Activated CD8-positive, alpha-beta memory T cell treated with anti-CD3 and anti-CD28 coated beads, Interleukin-2, amount 10 ng/mL, durations not matched to agents 7 days and 5 days (primary cell): ENCODE results near the gene NXPH2. TPM values are rescaled to one million over a fixed set of nuclear protein-coding genes. Genes with fewer than 3 reads are reported as not detected.

ENCODE experiments used
- ATAC-seq: fragments of 150-1000 bp; cut with Tn5 transposase; one replicate; pipeline ENCODE4 v1.10.0; 2021; ENCODE audit warnings: moderate library complexity
- CTCF ChIA-PET: fragments of 350-600 bp; sonication (Branson Sonifier 250); formaldehyde crosslinking; loops from one replicate; lab custom pipeline; 2021; ENCODE audit warnings: antibody characterized with exemption; lab: Charles Lee
- DNase-seq: peaks from one replicate; pipeline ENCODE4 v3.0.0-alpha.2; 2020
- H3K27ac Mint-ChIP-seq: one replicate; pipeline ENCODE4 v1.8.0; 2021; ENCODE audit warnings: mild to moderate bottlenecking, mixed read lengths
- H3K27me3 Mint-ChIP-seq: one replicate; pipeline ENCODE4 v1.8.0; 2021; ENCODE audit warnings: mixed read lengths
- H3K36me3 Mint-ChIP-seq: one replicate; pipeline ENCODE4 v1.8.0; 2021; ENCODE audit warnings: mild to moderate bottlenecking, mixed read lengths
- H3K4me1 Mint-ChIP-seq: one replicate; pipeline ENCODE4 v1.8.0; 2021; ENCODE audit warnings: mixed read lengths
- H3K4me3 Mint-ChIP-seq: one replicate; pipeline ENCODE4 v1.8.0; 2021; ENCODE audit warnings: mild to moderate bottlenecking, moderate library complexity, mixed read lengths
- H3K9me3 Mint-ChIP-seq: one replicate; pipeline ENCODE4 v1.8.0; 2022; ENCODE audit warnings: low read depth, mixed read lengths
- total RNA-seq, 2 experiments: library from RNA; stranded (reverse); gene quantifications; one replicate each; pipeline ENCODE4 v1.2.3, GENCODE V29; 2021

Gene NXPH2
- total RNA-seq, 2 experiments from 2014 or later = not detected

- Mint-ChIP-seq H3K36me3 (no peaks in the 10 kb centered on the region), H3K27me3 (peaks cover 12% of the 10 kb centered on the region), H3K4me3 (no peak overlapping the region), H3K27ac (no peak overlapping the region), H3K9me3 (no peaks in the 10 kb centered on the region), H3K4me1 (no peaks in the 10 kb centered on the region)
- no peak for DNase-seq
- ATAC-seq = no peak
- CTCF ChIA-PET = no interaction called here
These were observed 150.0 kb downstream of the NXPH2 start for GRCh38 chr2:138630164-138630563.

- no peaks in the 10 kb centered on the region for H3K36me3 Mint-ChIP-seq
- peaks cover 19% of the 10 kb centered on the region for H3K27me3 Mint-ChIP-seq
- CTCF ChIA-PET = no interaction called here
- H3K4me3 Mint-ChIP-seq = no peak overlapping the region
- peaks cover 1% of the 10 kb centered on the region for H3K9me3 Mint-ChIP-seq
- no peaks in the 10 kb centered on the region for H3K4me1 Mint-ChIP-seq
- no peak for DNase-seq
- ATAC-seq = no peak
- H3K27ac Mint-ChIP-seq = no peak overlapping the region
These were observed 154.0 kb downstream of the NXPH2 start for GRCh38 chr2:138626148-138626547.

GRCh38 chr2:138622613-138623012, 157.6 kb downstream of the NXPH2 start:
- H3K9me3 Mint-ChIP-seq = peaks cover 1% of the 10 kb centered on the region
- peaks cover 22% of the 10 kb centered on the region for H3K27me3 Mint-ChIP-seq
- no peaks in the 10 kb centered on the region for H3K4me1 Mint-ChIP-seq
- no peaks in the 10 kb centered on the region for H3K36me3 Mint-ChIP-seq
- DNase-seq = no peak
- H3K4me3 Mint-ChIP-seq = no peak overlapping the region
- no peak overlapping the region for H3K27ac Mint-ChIP-seq
- CTCF ChIA-PET = no interaction called here
- no peak for ATAC-seq

- CTCF ChIA-PET = no interaction called here
- DNase-seq (no peak), ATAC-seq (no peak)
- Mint-ChIP-seq H3K27ac (no peak overlapping the region), H3K4me1 (no peaks in the 10 kb centered on the region), H3K4me3 (no peak overlapping the region), H3K36me3 (no peaks in the 10 kb centered on the region), H3K9me3 (peaks cover 1% of the 10 kb centered on the region), H3K27me3 (peaks cover 18% of the 10 kb centered on the region)
These were observed 159.1 kb downstream of the NXPH2 start for GRCh38 chr2:138621139-138621538.

- Mint-ChIP-seq H3K36me3 (no peaks in the 10 kb centered on the region), H3K4me3 (no peak overlapping the region), H3K4me1 (no peaks in the 10 kb centered on the region), H3K27ac (no peak overlapping the region), H3K27me3 (peaks cover 16% of the 10 kb centered on the region), H3K9me3 (peaks cover 1% of the 10 kb centered on the region)
- CTCF ChIA-PET = no interaction called here
- no peak for DNase-seq
- ATAC-seq = no peak
These were observed 159.8 kb downstream of the NXPH2 start for GRCh38 chr2:138620431-138620830.
